ENCODE results near the gene DLAT.
"Not testable (repeated sequence)": the region's sequence is repeated elsewhere in the genome, so short reads cannot be mapped to it uniquely, and the experiment has no call there.

The DLAT gene

GRCh38 chr11:112005422-112006094 is 19.6 kb upstream of the DLAT start:
- DNase-seq, result no peak

- DNase-seq, result not testable (repeated sequence)
Observed at GRCh38 chr11:112006095-112006441, 19.1 kb upstream of the DLAT start.

DNA sequence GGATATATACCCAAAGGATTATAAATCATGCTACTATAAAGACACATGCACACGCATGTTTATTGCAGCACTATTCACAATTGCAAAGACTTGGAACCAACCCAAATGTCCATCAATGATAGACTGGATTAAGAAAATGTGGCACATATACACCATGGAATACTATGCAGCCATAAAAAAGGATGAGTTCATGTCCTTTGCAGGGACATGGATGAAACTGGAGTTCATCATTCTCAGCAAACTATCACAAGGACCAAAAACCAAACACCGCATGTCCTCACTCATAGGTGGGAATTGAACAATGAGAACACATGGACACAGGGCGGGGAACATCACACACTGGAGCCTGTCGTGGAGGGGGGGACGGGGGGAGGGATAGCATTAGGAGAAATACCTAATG is 13.8 kb upstream of the DLAT start:
- not testable (repeated sequence) for DNase-seq

- no peak for DNase-seq
Observed at GRCh38 chr11:112012874-112013273, 12.3 kb upstream of the DLAT start.

- no peak for DNase-seq
Observed at GRCh38 chr11:112013497-112014164, 11.6 kb upstream of the DLAT start.

DNA sequence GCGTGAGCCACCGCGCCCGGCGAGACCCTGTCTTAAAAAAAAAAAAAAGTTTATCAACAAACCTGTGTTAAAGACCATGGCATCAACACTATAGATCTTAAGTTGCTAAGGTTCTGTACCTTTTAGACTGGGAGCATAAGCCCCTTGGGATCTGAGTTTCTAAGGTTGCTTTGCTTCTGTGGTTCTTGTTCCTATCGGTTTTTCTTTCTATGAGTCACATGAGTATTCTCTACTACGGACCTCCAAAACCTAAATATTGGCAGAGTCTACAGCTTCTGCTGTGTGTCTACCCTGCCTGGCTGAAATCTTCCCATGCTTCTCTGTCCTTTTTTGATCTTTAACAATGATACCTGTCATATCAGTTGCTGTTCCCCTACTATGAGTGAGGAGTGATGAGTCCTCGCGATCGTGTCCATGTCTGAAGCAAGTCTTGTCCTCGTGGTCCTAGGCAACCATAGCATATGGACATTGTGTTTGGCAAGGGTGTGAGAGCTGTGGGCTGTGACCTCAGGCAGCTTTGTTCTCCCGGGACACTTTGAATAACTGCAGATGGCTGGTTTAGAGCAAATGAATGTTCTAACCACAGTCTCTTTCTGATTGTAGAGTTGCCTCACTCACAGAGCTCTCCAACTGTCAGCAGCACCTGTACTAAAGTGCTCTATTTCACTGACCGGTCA is 9.0 kb upstream of the DLAT start:
- no peak for DNase-seq

- no peak for DNase-seq
Observed at GRCh38 chr11:112016765-112017376, 8.3 kb upstream of the DLAT start.

- no peak for DNase-seq
Observed at GRCh38 chr11:112017538-112017937, 7.7 kb upstream of the DLAT start.

DNA sequence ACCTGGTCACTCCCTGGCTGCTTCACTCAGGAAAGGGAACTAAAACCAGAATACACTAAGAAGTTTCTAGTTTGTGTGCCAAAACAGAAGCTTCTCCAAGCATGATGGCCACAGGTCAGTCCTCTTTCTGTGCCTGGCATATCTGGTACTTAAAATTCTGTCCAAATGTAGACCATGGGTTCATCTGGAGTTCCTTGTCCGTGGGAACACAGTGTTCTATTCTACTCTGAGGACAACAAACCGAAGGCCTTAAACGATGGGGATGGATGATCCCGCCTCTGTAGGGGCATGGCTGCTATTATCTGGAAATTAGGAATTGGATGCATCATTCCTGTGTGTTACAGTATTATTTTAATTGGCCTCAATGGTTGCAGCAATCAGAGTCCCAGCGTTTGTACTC is 6.1 kb upstream of the DLAT start:
- no peak for DNase-seq

GRCh38 chr11:112023104-112023503 is 2.1 kb upstream of the DLAT start:
- DNase-seq, result no peak

DNA sequence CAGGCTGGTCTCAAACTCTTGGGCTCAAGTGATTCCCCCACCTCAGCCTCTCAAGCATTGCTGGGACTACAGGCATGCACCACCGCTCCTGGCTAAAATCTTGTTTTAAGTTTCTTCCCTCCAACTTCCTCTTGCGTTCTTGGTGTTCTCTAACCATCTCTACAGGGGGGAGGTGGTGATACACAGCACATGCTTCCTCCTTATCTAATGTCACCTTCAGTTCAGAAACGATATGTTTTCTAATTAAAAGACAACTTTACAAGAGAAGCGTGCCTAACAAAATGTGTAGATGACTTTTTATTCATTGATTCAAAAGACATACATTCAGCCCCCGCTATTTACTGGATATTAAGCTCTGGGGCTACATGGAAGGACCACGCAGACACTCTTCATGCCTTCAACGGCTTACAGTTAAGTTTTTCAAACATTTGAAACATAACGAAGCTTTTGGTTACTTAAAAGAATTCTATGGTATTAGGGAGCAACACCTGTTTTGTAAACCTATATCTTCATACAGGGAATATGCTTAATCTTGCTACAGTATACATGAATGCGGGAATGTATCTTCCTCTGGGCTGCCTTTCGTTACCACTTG is 933 bp upstream of the DLAT start:
- DNase-seq, result no peak

GRCh38 chr11:112025707-112026106 is 499 bp downstream of the DLAT start:
- no peak for DNase-seq

- not testable (repeated sequence) for DNase-seq
Observed at GRCh38 chr11:112026784-112027410, 1.7 kb downstream of the DLAT start.

- no peak for DNase-seq
Observed at GRCh38 chr11:112029460-112029859, 4.3 kb downstream of the DLAT start.

GRCh38 chr11:112033902-112034301 is 8.7 kb downstream of the DLAT start:
- DNase-seq, result no peak

DNA sequence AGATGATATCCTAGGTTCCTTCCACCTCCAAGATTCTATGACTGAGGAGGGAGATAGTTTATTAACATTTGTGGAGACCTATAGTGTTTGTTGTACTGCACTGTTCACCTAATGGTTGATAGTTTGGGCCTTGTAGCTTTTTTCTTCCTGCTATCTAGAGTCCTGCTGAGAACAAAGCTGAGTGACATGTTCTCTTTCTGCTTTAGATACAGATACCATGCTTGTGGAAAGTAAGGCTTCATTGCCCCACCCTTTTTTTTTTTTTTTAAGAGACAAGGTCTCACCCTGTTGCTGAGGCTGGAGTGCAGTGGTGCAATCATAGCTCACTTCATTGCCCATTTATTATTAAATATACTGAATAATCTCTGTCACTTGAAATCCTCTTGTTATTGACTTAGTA is 12.3 kb downstream of the DLAT start:
- no peak for DNase-seq

DNA sequence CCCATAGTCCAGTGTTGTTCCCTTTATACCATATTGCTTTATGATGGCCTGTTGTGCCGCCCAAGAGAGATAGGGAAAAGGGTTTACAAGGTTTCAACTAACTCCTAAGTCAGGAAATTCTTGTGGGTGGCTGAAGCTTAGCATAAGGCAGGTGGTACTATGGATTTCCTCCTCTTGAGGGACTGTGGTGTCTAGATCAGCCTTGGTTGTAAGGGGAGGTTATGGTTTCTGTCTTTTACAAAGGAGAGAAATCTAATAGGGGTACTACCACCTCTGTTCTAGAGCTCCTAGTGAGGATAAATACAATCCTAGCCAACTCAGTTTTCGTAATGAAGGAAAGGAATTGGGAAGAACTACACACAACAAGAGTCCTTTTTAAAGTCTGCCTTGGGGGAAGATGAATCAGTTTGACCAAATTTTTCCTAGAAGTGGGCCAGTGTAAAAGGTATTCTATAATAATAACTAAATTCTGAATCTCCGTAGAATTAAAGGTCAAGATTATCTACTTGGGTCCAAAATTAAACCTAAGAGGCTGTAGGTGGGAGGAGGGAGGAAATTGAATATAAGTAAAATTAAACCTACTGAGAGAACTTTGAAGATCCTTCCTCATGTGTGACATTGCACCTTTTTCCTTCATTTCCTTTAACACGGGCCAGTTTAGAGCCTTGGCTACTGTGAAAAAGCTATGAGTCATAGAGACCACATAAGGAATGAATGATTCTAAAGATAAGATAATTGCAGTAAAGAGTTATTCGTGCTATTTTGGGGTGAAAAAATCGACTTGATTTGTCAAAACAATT is 17.2 kb downstream of the DLAT start:
- no peak for DNase-seq

DNA sequence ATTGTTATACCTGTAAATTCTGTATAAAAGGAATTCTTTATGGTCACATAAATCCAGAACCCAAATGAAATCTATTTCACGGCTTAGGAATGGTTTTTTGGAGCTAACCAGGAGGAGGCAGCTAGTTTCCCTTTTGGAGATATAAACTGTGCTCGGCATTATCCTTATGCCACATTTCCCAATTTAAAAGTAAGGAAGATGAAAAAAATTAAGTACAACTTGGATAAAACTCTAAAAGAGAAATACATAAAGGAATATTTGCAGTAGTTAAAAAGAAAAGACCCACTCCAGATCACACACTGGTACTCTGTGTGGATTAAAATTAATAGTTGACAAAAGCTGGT is 17.7 kb downstream of the DLAT start:
- no peak for DNase-seq

DNA sequence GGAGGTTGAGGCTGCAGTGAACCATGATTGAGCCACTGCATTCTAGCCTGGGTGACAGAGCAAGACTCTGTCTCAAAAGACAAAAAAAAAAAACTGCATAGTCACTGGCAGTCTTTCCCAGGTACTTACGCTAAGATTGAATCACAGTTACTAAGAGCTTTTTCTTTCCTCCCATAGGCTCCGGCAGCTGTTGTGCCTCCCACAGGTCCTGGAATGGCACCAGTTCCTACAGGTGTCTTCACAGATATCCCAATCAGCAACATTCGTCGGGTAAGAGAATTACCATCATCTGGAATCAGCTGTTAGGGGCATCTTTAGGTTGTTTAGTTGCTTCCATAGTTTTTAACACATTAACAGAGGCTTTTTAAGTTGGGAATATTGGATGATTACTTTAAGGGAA is 19.8 kb downstream of the DLAT start:
- DNase-seq, result no peak

DNA sequence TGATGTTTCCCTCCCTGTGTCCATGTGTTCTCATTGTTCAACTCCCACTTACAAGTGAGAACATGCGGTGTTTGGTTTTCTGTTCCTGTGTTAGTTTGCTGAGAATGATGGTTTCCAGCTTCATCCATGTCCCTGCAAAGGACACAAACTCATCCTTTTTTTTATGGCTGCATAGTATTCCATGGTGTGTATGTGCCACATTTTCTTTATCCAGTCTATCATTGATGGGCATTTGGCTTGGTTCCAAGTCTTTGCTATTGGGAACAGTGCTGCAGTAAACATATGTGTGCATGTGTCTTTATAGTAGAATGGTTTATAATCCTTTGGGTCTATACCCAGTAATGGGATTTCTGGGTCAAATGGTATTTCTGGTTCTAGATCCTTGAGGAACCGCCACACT is 21.4 kb downstream of the DLAT start:
- DNase-seq, result not testable (repeated sequence)

DNA sequence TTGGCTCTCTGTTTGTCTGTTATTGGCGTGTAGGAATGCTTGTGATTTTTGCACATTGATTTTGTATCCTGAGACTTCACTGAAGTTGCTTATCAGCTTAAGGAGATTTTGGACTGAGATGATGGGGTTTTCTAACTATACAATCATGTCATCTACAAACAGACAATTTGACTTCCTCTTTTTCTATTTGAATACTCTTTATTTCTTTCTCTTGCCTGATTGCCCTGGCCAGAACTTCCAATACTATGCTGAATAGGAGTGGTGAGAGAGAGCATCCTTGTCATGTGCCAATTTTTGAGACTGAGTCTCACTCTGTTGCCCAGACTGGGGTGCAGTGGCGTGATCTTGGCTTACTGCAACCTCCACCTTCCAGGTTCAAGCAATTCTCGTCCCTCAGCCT is 23.0 kb downstream of the DLAT start:
- DNase-seq, result not testable (repeated sequence)

GRCh38 chr11:112049777-112050176 is 24.6 kb downstream of the DLAT start:
- no peak for DNase-seq

All from NCI-H146 (cell line).